K562 (cell line): Measurements from ENCODE around the gene RGPD8. TPM values are rescaled to one million over a fixed set of nuclear protein-coding genes. Genes with fewer than 3 reads are reported as not detected.

Experiments
- ARNT ChIP-seq, 2 experiments: fragments of 450-650 bp; IDR thresholded peaks; 2 replicates each; pipeline ENCODE4 v1.6.1; 2016; ENCODE audit warnings: mild to moderate bottlenecking in 1 of 2
- CAMTA2 ChIP-seq: fragments of 250-450 bp; sonication (Bioruptor Pico); conservative IDR thresholded peaks from 2 replicates; pipeline ENCODE4 v1.5.1; 2022
- CXXC5 ChIP-seq: fragments of 250-450 bp; sonication (Bioruptor Pico); IDR thresholded peaks from 2 replicates; pipeline ENCODE4 v1.8.0; 2022; ENCODE audit warnings: inconsistent platforms, mild to moderate bottlenecking, moderate library complexity
- GTF2A2 ChIP-seq: IDR thresholded peaks from 2 replicates; pipeline ENCODE4 v1.6.1; 2016; ENCODE audit warnings: mild to moderate bottlenecking, missing genetic modification characterization, missing compliant biosample characterization
- HDAC3 ChIP-seq: fragments of 450-650 bp; IDR thresholded peaks from 2 replicates; pipeline ENCODE4 v1.6.1; 2018; ENCODE audit warnings: borderline replicate concordance, mild to moderate bottlenecking, moderate library complexity; ENCODE audit not compliant: partially characterized antibody
- MAFK ChIP-seq: IDR thresholded peaks from 2 replicates; pipeline ENCODE4 v1.6.1; 2011; ENCODE audit warnings: low read length, improper control_type of control experiment
- NCOR1 ChIP-seq: fragments of 450-650 bp; IDR thresholded peaks from 2 replicates; pipeline ENCODE4 v1.6.1; 2016; ENCODE audit warnings: mild to moderate bottlenecking, moderate library complexity
- TSHZ1 ChIP-seq: fragments of 250-450 bp; sonication (Bioruptor Pico); IDR thresholded peaks from 2 replicates; pipeline ENCODE4 v1.4.0; 2020; ENCODE audit warnings: mild to moderate bottlenecking, moderate library complexity
- ZBTB49 ChIP-seq: sonication (generic); formaldehyde crosslinking; IDR thresholded peaks from 2 replicates; pipeline ENCODE4 v1.8.0; 2022; ENCODE audit warnings: missing genetic modification reagents, mild to moderate bottlenecking, borderline replicate concordance
- ZNF146 ChIP-seq: IDR thresholded peaks from one replicate; pipeline ENCODE4 v1.6.1; 2018; ENCODE audit warnings: missing compliant biosample characterization; ENCODE audit not compliant: unreplicated experiment
- ZNF592 ChIP-seq: fragments of 450-650 bp; IDR thresholded peaks from 2 replicates; pipeline ENCODE4 v1.6.1; 2017; ENCODE audit warnings: antibody characterized with exemption, mild to moderate bottlenecking
- ZNF740 ChIP-seq, 3 experiments: fragments of 200-800 bp in 1 of 3; sonication (Bioruptor generic) in 1 of 3; sonication (generic) in 1 of 3; formaldehyde crosslinking in 1 of 3; IDR thresholded peaks; 2 replicates each; pipeline versions ENCODE4 v1.6.1 to v1.8.0; 2016 to 2022; ENCODE audit warnings: mild to moderate bottlenecking in 2 of 3, missing compliant biosample characterization in 2 of 3, missing genetic modification characterization in 2 of 3, missing genetic modification reagents in 1 of 3
- polyA plus RNA-seq, 8 experiments: library from polyadenylated mRNA; depleted of rRNA in 4 of 8; stranded (reverse) in 5 of 8; unstranded in 3 of 8; fragments of >200 nt; fragmentation: Nextera tagmentation in 2 of 8; fragmentation: Illumina TruSeq in 1 of 8; extraction: Ambion mirVana in 2 of 8; extraction: Trizol in 1 of 8; gene quantifications; 2 replicates each; pipeline versions ENCODE4 v1.2.1 to v1.2.3, GENCODE V29; 2011 to 2014; ENCODE audit warnings: inconsistent platforms in 1 of 8, missing spikeins in 1 of 8
- total RNA-seq, 7 experiments: library from RNA; depleted of rRNA in 6 of 7; stranded (reverse); fragments of >200 nt in 6 of 7; fragmentation: Illumina TruSeq in 2 of 7; extraction: Trizol in 2 of 7; gene quantifications; 2 replicates each; pipeline versions ENCODE4 v1.2.1 to v1.2.3, GENCODE V29; 2011 to 2021; ENCODE audit warnings: low replicate concordance in 1 of 7

Gene RGPD8
- total and polyA plus RNA-seq, 9 of the 15 experiments (the other 6 are each of a cell fraction or from before 2014, with no cell fraction given): 0.03 to 0.47 (median 0.12) TPM; not detected in 1

- no peak for TF ChIP-seq TSHZ1 (CRISPR knock-in tag)
- 0 out of 2 replicates have a peak, but pooled peaks have one; percentile 7 for TF ChIP-seq CXXC5 (CRISPR knock-in tag)
- TF ChIP-seq MAFK: no peak
- TF ChIP-seq GTF2A2: no peak
- no peak for TF ChIP-seq CAMTA2 (CRISPR knock-in tag)
- no peak for TF ChIP-seq HDAC3
- TF ChIP-seq ZNF592: 0 out of 2 replicates have a peak, but pooled peaks have one; percentile 32
- TF ChIP-seq ZBTB49 (CRISPR knock-in tag): no peak
- TF ChIP-seq ZNF740 (CRISPR knock-in tag; IDR thresholded peaks at IDR 0.05): no peak
- no peak for TF ChIP-seq ZNF740 (tag; IDR thresholded peaks at IDR 0.05)
- TF ChIP-seq ZNF146: no peak
- TF ChIP-seq ARNT (IDR thresholded peaks at IDR 0.05): no peak
- TF ChIP-seq NCOR1: no peak
Measured at GRCh38 chr2:112483042-112483473, 49.6 kb upstream of the RGPD8 start (continued).
